H1 (cell line): ENCODE data around the gene SLIT3. TPM values are rescaled to one million over a fixed set of nuclear protein-coding genes. Genes with fewer than 3 reads are reported as not detected.

ENCODE experiments used
- TAF7 ChIP-seq: optimal IDR thresholded peaks from 2 replicates; pipeline ENCODE3; 2011; ENCODE audit warnings: low read depth, mild to moderate bottlenecking, inconsistent platforms, low read length, moderate library complexity, borderline replicate concordance
- polyA plus RNA-seq, 7 experiments: library from polyadenylated mRNA; depleted of rRNA in 3 of 7; stranded (reverse) in 5 of 7; unstranded in 2 of 7; fragments of >200 nt in 5 of 7; fragments of 200-250 nt in 2 of 7; gene quantifications; 1 replicate in 5 of 7; 2 replicates in 1 of 7; 4 replicates in 1 of 7; pipeline versions ENCODE4 v1.2.1 to v1.2.3, GENCODE V29; 2011 to 2013; ENCODE audit warnings: missing spikeins in 2 of 7, mixed read lengths in 2 of 7
- total RNA-seq: library from RNA; stranded (reverse); fragmentation: NEBNext Ultra II Directional; extraction: Animal tissue kit (Norgen Biotek cat#: 25700); gene quantifications from 2 replicates; pipeline ENCODE4 v1.2.1, GENCODE V29; 2021

The SLIT3 gene
- total and polyA plus RNA-seq, 2 of the 8 experiments (the other 6 are each of a cell fraction or from before 2014, with no cell fraction given) = 1.1 to 1.2 TPM

DNA sequence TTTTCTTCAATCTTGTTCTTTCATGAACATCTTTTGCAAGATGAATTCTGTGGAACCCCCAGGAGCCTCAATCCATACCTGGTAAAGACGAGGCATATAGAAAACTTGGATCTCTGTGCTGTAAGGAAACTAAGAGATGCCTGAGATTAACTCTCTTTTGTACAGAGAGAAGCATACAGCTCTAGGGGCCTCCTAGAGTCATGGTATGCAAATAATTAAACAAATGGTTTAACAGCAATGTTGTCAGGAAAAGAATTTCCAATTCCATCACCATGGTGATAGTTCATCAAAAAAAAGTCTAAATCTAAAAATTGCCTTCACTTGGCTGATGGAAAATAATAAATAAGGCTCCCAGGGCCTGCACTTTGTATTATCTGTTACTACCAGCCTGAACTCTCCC lies 275.4 kb downstream of the SLIT3 start (continued):
- no peak for TF ChIP-seq TAF7
